ENCODE data around the gene COL4A4. TPM values are rescaled to one million over a fixed set of nuclear protein-coding genes. Genes with fewer than 3 reads are reported as not detected.

Gene COL4A4
- total RNA-seq, 4 donors from 2014 or later = 5.0 to 5.5 (median 5.2) TPM

DNA sequence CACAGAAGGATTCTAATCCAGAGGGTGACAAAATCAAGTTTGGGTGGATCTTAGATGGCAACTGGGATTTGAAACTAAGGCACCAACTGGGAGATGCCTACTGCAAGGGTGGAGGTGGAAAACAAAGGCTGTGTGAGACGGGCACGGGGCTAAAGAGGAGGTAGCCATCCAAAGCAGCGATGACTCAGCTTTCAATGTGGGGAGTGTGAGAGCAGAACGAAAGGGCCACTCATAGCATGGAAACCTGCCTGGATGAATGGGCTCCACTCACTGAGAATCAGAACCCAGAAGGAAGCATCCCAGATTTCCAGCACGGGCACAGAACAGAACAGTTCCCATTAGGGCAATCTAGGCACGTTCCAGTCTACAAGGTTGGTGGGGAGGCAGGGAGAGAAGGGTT, 159.5 kb downstream of the COL4A4 start:
- H3K36me3 ChIP-seq = peaks cover 0 to 20% of the 10 kb centered on the region in 2 donors
- no peak overlapping the region for H3K4me3 ChIP-seq
- no peaks in the 10 kb centered on the region for H3K27me3 ChIP-seq
- no peaks in the 10 kb centered on the region for H3K9me3 ChIP-seq
- whole genome bisulfite sequencing, 2 donors (ENCODE audit: low coverage in 1 of 2) = 90 to 100% methylated on average over 4 to 5 of the region's 6 CpGs
- ATAC-seq = no peak
- no peaks in the 10 kb centered on the region for H3K4me1 ChIP-seq
- no peak for TF ChIP-seq POLR2A (IDR thresholded peaks at IDR 0.05)
- H3K27ac ChIP-seq = no peak overlapping the region

- H3K4me1 ChIP-seq = no peaks in the 10 kb centered on the region
- H3K27ac ChIP-seq = no peak overlapping the region
- TF ChIP-seq, protein P1, sequence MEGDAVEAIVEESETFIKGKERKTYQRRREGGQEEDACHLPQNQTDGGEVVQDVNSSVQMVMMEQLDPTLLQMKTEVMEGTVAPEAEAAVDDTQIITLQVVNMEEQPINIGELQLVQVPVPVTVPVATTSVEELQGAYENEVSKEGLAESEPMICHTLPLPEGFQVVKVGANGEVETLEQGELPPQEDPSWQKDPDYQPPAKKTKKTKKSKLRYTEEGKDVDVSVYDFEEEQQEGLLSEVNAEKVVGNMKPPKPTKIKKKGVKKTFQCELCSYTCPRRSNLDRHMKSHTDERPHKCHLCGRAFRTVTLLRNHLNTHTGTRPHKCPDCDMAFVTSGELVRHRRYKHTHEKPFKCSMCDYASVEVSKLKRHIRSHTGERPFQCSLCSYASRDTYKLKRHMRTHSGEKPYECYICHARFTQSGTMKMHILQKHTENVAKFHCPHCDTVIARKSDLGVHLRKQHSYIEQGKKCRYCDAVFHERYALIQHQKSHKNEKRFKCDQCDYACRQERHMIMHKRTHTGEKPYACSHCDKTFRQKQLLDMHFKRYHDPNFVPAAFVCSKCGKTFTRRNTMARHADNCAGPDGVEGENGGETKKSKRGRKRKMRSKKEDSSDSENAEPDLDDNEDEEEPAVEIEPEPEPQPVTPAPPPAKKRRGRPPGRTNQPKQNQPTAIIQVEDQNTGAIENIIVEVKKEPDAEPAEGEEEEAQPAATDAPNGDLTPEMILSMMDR (IDR thresholded peaks at IDR 0.05) = no peak
- TF ChIP-seq EP300 (IDR thresholded peaks at IDR 0.05) = no peak
- TF ChIP-seq POLR2AphosphoS5 (IDR thresholded peaks at IDR 0.05) = no peak
- no peak for TF ChIP-seq POLR2A (IDR thresholded peaks at IDR 0.05)
- H3K27me3 ChIP-seq = no peaks in the 10 kb centered on the region
- H3K4me3 ChIP-seq = no peak overlapping the region
- H3K36me3 ChIP-seq = peaks cover 0 to 58% of the 10 kb centered on the region in 2 donors
- H3K9me3 ChIP-seq = no peaks in the 10 kb centered on the region
- WGBS, 2 donors (ENCODE audit: low coverage in 1 of 2) = 91 to 100% methylated on average over 1 to 2 of the region's 2 CpGs
- ATAC-seq = no peak
Measured at GRCh38 chr2:227000123-227000522, 163.9 kb downstream of the COL4A4 start.

GRCh38 chr2:226999661-227000060, 164.3 kb downstream of the COL4A4 start:
- Histone ChIP-seq H3K27ac (no peak overlapping the region), H3K4me1 (no peaks in the 10 kb centered on the region), H3K36me3 (peaks cover 0 to 58% of the 10 kb centered on the region in 2 donors), H3K4me3 (no peak overlapping the region), H3K27me3 (no peaks in the 10 kb centered on the region), H3K9me3 (no peaks in the 10 kb centered on the region)
- TF ChIP-seq POLR2A (IDR thresholded peaks at IDR 0.05) = no peak
- TF ChIP-seq POLR2AphosphoS5 (IDR thresholded peaks at IDR 0.05) = no peak
- no peak for TF ChIP-seq EP300 (IDR thresholded peaks at IDR 0.05)
- TF ChIP-seq, protein P1 (IDR thresholded peaks at IDR 0.05) = no peak
- ATAC-seq = no peak
- WGBS, 2 donors (ENCODE audit: low coverage in 1 of 2) = 80 to 94% methylated on average over 2 of the region's 2 CpGs

DNA sequence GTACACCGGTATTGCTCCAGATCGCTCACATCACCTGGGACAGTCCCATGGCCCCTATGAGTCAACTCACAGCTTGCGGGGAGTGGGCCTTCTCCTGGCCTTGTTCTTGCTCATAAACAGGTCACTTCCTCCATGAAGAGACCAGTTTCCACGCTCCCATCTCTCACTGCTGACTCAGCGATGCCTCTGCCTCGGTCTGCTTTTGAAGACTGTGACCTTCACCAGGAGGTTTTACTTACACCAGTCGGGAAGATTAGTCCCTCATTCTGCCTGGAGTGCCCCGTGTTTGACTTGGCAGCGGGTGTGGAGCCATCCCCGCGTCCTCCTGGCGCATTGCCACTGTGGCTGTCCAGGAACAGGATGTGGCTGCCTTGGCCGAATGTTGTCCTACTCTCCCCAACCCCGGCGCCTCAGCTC, 168.4 kb downstream of the COL4A4 start:
- Histone ChIP-seq H3K9me3 (no peaks in the 10 kb centered on the region), H3K4me1 (no peaks in the 10 kb centered on the region), H3K36me3 (peaks cover 0 to 56% of the 10 kb centered on the region in 2 donors), H3K27ac (no peak overlapping the region), H3K4me3 (no peak overlapping the region), H3K27me3 (no peaks in the 10 kb centered on the region)
- TF ChIP-seq, protein P1 (IDR thresholded peaks at IDR 0.05) = no peak
- no peak for TF ChIP-seq EP300 (IDR thresholded peaks at IDR 0.05)
- TF ChIP-seq POLR2A (IDR thresholded peaks at IDR 0.05) = no peak
- TF ChIP-seq POLR2AphosphoS5 (IDR thresholded peaks at IDR 0.05) = no peak
- WGBS, 2 donors (ENCODE audit: low coverage in 1 of 2) = 86 to 94% methylated on average over 5 to 7 of the region's 15 CpGs
- no peak for ATAC-seq

GRCh38 chr2:226994775-226995174, 169.2 kb downstream of the COL4A4 start:
- ATAC-seq = no peak
- Histone ChIP-seq H3K4me3 (no peak overlapping the region), H3K9me3 (no peaks in the 10 kb centered on the region), H3K4me1 (no peaks in the 10 kb centered on the region), H3K36me3 (peaks cover 0 to 48% of the 10 kb centered on the region in 2 donors), H3K27me3 (no peaks in the 10 kb centered on the region), H3K27ac (no peak overlapping the region)
- TF ChIP-seq POLR2AphosphoS5 (IDR thresholded peaks at IDR 0.05) = no peak
- TF ChIP-seq, protein P1 (IDR thresholded peaks at IDR 0.05) = no peak
- TF ChIP-seq EP300 (IDR thresholded peaks at IDR 0.05) = no peak
- no peak for TF ChIP-seq POLR2A (IDR thresholded peaks at IDR 0.05)
- WGBS, 2 donors (ENCODE audit: low coverage in 1 of 2) = 87 to 100% methylated on average over 3 to 4 of the region's 4 CpGs
